Endothelial cell of umbilical vein (primary cell): ENCODE data around the gene ITPR2.
"Not testable (repeated sequence)": the region's sequence is repeated elsewhere in the genome, so short reads cannot be mapped to it uniquely, and the experiment has no call there.

ENCODE experiments used
- EZH2 ChIP-seq: IDR thresholded peaks from 2 replicates; pipeline ENCODE4 v1.6.1; 2012; ENCODE audit warnings: borderline replicate concordance, low read depth, mild to moderate bottlenecking, moderate library complexity, low read length, inconsistent platforms; ENCODE audit not compliant: severe bottlenecking
- POLR2A ChIP-seq: IDR thresholded peaks from 2 replicates; pipeline ENCODE4 v1.6.1; 2012; ENCODE audit warnings: low read depth, mild to moderate bottlenecking, control low read depth, low read length
- TF ChIP-seq, protein P1 (sequence below), 2 donors: IDR thresholded peaks; 1 replicate in 1 of 2; 2 replicates in 1 of 2; pipeline ENCODE4 v1.5.1; 2011; ENCODE audit warnings: low read length in 2 of 2, mild to moderate bottlenecking in 2 of 2, moderate library complexity in 2 of 2, control low read depth in 1 of 2, inconsistent platforms in 1 of 2, low read depth in 1 of 2; ENCODE audit not compliant: insufficient read depth in 1 of 2; ENCODE audit errors: extremely low read depth in 1 of 2

- TF ChIP-seq, protein P1, sequence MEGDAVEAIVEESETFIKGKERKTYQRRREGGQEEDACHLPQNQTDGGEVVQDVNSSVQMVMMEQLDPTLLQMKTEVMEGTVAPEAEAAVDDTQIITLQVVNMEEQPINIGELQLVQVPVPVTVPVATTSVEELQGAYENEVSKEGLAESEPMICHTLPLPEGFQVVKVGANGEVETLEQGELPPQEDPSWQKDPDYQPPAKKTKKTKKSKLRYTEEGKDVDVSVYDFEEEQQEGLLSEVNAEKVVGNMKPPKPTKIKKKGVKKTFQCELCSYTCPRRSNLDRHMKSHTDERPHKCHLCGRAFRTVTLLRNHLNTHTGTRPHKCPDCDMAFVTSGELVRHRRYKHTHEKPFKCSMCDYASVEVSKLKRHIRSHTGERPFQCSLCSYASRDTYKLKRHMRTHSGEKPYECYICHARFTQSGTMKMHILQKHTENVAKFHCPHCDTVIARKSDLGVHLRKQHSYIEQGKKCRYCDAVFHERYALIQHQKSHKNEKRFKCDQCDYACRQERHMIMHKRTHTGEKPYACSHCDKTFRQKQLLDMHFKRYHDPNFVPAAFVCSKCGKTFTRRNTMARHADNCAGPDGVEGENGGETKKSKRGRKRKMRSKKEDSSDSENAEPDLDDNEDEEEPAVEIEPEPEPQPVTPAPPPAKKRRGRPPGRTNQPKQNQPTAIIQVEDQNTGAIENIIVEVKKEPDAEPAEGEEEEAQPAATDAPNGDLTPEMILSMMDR (IDR thresholded peaks at IDR 0.05; ENCODE audit: extremely low read depth in 1 of 2, insufficient read depth in 1 of 2, low read depth in 1 of 2, low read length in 2 of 2) = not testable (repeated sequence)
- not testable (repeated sequence) for TF ChIP-seq POLR2A, EZH2
These were observed 49.1 kb downstream of the ITPR2 start for GRCh38 chr12:26783816-26784379.
